Endodermal cell (in vitro differentiated cells): ENCODE data around the gene TUBA4A. TPM values are rescaled to one million over a fixed set of nuclear protein-coding genes. Genes with fewer than 3 reads are reported as not detected.

Experiments used
- DNase-seq: peaks from one replicate; pipeline ENCODE4 v3.0.0-alpha.2; 2017
- H3K27ac ChIP-seq: 2 replicates; pipeline ENCODE4 v1.5.1; 2013; ENCODE audit warnings: mild to moderate bottlenecking, low read depth, low read length, moderate library complexity
- H3K27me3 ChIP-seq: 2 replicates; pipeline ENCODE4 v1.6.1; 2013; ENCODE audit warnings: mild to moderate bottlenecking, low read length, moderate library complexity; ENCODE audit not compliant: insufficient read depth, control insufficient read depth, poor library complexity, severe bottlenecking
- H3K36me3 ChIP-seq: 2 replicates; pipeline ENCODE4 v1.7.0; 2013; ENCODE audit warnings: mild to moderate bottlenecking, low read length, moderate library complexity; ENCODE audit not compliant: control insufficient read depth, insufficient read depth
- H3K4me1 ChIP-seq: one replicate; pipeline ENCODE4 v1.7.0; 2013; ENCODE audit warnings: low read length; ENCODE audit not compliant: control insufficient read depth, insufficient read depth
- H3K4me3 ChIP-seq: 2 replicates; pipeline ENCODE4 v1.5.1; 2013; ENCODE audit warnings: mild to moderate bottlenecking, low read length, moderate library complexity
- H3K9ac ChIP-seq: 2 replicates; pipeline ENCODE4 v1.6.1; 2013; ENCODE audit warnings: mild to moderate bottlenecking, low read length, moderate library complexity; ENCODE audit not compliant: poor library complexity, severe bottlenecking; ENCODE audit errors: extremely low read depth
- H3K9me3 ChIP-seq: 2 replicates; pipeline ENCODE4 v1.6.1; 2013; ENCODE audit warnings: mild to moderate bottlenecking, low read length, moderate library complexity; ENCODE audit not compliant: control insufficient read depth
- H3K27ac Mint-ChIP-seq: 2 replicates; pipeline ENCODE4 v1.8.0; 2020; ENCODE audit warnings: mixed read lengths
- H3K27me3 Mint-ChIP-seq: 2 replicates; pipeline ENCODE4 v1.8.0; 2021; ENCODE audit warnings: mild to moderate bottlenecking, mixed read lengths; ENCODE audit not compliant: insufficient read depth
- H3K36me3 Mint-ChIP-seq: 2 replicates; pipeline ENCODE4 v1.8.0; 2020; ENCODE audit warnings: low read depth, mixed read lengths
- H3K4me1 Mint-ChIP-seq: 2 replicates; pipeline ENCODE4 v1.8.0; 2020; ENCODE audit warnings: mixed read lengths
- H3K4me3 Mint-ChIP-seq: 2 replicates; pipeline ENCODE4 v1.8.0; 2020; ENCODE audit warnings: mild to moderate bottlenecking, moderate library complexity, mixed read lengths
- H3K9me3 Mint-ChIP-seq: 2 replicates; pipeline ENCODE4 v1.8.0; 2020; ENCODE audit warnings: mild to moderate bottlenecking, mixed read lengths
- WGBS, 2 experiments: methylation state at CpG; one replicate each; pipeline versions ENCODE4 v1.1.5 to v1.1.7; 2013; ENCODE audit warnings: missing lambda C conversion rate in 2 of 2, mixed read lengths in 1 of 2; ENCODE audit not compliant: insufficient coverage in 1 of 2, insufficient read length in 1 of 2; 5-methylcytosine and 5-hydroxymethylcytosine counted together
- long read RNA-seq, 4 experiments: library from polyadenylated mRNA in 2 of 4; library from RNA in 1 of 4; library from capped mRNA in 1 of 4; stranded (forward) in 3 of 4; unstranded in 1 of 4; transcript quantifications; one replicate each; pipeline ENCODE4 v2.0.0, GENCODE V29; 2020 to 2021; ENCODE audit warnings: inconsistent platforms in 1 of 4
- polyA plus RNA-seq, 2 experiments: library from polyadenylated mRNA; stranded (reverse); fragments of 50-300 nt; gene quantifications; one replicate each; pipeline ENCODE4 v1.2.3, GENCODE V29; 2013
- total RNA-seq, 2 donors: library from RNA; stranded (reverse); fragmentation: NEBNext Ultra II Directional in 1 of 2; extraction: Animal tissue kit (Norgen Biotek cat#: 25700) in 1 of 2; gene quantifications; 2 replicates in 1 of 2; 3 replicates in 1 of 2; pipeline ENCODE4 v1.2.1, GENCODE V29; 2021
- TF ChIP-seq, protein P1 (sequence below): fragments of 200-600 bp; sonication (generic); conservative IDR thresholded peaks from 2 replicates; pipeline ENCODE4 v1.5.0; 2021; ENCODE audit warnings: antibody characterized with exemption, mild to moderate bottlenecking

The TUBA4A gene
- total RNA-seq: 1 to 10 TPM; 4.0 to 9.5 TPM
- polyA plus RNA-seq (2013, experiment 1 of 2): 3.3 TPM
- polyA plus RNA-seq (2013, experiment 2 of 2): 2.3 TPM
- long read RNA-seq, experiment 1, partial matches to known transcripts: 2 of 5 reads
- long read RNA-seq, experiment 1, other reads (novel, unspliced or antisense): 1 of 5 reads
- long read RNA-seq, experiment 2, transcript TUBA4A-201 (4 exons, 2,162 nt): major isoform, 6 of 8 reads
- long read RNA-seq, experiment 2, partial matches to known transcripts: 0 of 8 reads
- long read RNA-seq, experiment 2, other reads (novel, unspliced or antisense): 1 of 8 reads
- long read RNA-seq, experiment 3, transcript TUBA4A-201 (4 exons, 2,162 nt): major isoform, 49 of 64 reads
- long read RNA-seq, experiment 3, transcript TUBA4A-207 (4 exons, 673 nt): minor isoform, 5 of 64 reads
- long read RNA-seq, experiment 3, partial matches to known transcripts: 2 of 64 reads
- long read RNA-seq, experiment 3, other reads (novel, unspliced or antisense): 4 of 64 reads
- long read RNA-seq, experiment 4, transcript TUBA4A-201 (4 exons, 2,162 nt): major isoform, 12 of 13 reads
- long read RNA-seq, experiment 4, partial matches to known transcripts: 0 of 13 reads
- long read RNA-seq, experiment 4, other reads (novel, unspliced or antisense): 0 of 13 reads

DNA sequence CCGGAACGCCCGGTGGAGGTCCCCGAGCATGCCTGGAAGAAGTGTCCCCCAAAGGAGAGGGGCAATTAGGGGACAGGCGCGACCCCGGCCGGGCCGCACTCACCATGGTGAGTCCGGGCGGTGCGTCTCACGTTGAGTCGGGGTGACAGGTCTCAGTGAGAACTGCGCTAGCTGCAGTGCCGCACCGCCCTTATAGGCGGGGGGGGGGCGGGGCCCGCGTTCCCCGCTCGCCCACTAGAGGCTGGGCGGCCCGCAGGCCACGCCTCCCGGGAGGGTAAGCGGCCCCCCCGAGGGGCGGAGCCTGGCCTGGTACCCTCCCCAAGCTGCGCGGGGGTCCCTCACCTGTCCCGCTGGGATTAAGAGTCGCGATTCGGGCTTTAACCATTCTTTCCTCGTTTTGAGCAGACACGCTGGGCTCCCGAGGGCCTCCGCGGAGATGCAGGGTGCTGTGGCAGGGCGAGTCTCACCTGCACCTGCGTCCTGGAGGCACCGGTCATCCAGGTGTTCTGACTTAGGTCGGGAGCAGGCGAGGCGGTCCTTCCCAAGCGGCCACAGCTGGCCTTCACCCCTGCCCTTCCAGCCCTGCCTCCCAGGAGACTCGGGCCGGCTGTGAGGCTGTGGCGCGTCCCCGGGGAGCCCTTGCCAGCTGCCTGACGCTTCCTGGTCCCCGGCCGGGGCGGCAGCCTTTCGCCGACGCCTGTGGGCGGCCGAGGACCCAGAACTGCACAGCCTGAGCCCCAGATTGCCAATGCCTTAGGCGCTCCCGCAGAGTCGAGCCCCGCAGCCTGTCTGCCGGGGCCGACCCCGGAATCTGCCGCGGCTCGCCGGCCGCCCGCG is at the start of gene TUBA4A:
TUBA4A (minus strand) TSS at position 166 of the 837 bp plus-strand sequence; CDS start at position 106, 60 bp downstream.
- no peak within 1 kb of the TSS for H3K27ac Mint-ChIP-seq

DNA sequence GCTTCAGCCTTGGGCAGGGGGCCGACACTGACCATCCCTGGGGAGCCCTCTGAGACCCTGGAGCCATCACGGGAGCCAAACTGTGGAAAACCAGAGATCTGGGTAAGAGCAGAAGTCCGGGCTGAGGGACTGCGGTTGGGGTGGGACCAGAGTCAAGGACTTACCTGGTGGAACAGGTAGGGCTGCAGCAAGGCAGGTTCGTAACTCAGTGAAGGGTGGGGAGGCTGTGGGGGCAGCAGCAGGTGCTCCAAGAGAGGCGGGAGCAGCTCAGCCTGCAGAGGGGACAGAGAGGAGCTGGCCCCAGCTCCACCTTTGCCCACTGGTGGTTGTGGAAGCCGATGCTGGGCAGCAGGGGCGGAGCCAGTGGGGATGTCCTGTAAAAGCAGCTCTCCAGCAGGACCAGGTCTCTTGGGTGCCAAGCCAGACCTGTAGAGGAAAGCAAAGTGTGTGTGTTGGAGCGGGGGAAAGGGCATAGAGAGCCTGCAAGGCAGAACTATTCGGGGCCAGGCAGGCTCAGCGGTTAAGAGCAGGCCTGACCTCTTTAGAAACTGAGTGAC is 48.8 kb upstream of the TUBA4A start:
- peaks cover 89% of the 10 kb centered on the region for H3K27me3 Mint-ChIP-seq
- TF ChIP-seq, protein P1, sequence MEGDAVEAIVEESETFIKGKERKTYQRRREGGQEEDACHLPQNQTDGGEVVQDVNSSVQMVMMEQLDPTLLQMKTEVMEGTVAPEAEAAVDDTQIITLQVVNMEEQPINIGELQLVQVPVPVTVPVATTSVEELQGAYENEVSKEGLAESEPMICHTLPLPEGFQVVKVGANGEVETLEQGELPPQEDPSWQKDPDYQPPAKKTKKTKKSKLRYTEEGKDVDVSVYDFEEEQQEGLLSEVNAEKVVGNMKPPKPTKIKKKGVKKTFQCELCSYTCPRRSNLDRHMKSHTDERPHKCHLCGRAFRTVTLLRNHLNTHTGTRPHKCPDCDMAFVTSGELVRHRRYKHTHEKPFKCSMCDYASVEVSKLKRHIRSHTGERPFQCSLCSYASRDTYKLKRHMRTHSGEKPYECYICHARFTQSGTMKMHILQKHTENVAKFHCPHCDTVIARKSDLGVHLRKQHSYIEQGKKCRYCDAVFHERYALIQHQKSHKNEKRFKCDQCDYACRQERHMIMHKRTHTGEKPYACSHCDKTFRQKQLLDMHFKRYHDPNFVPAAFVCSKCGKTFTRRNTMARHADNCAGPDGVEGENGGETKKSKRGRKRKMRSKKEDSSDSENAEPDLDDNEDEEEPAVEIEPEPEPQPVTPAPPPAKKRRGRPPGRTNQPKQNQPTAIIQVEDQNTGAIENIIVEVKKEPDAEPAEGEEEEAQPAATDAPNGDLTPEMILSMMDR: no peak
- H3K27ac Mint-ChIP-seq: no peak overlapping the region
- no peaks in the 10 kb centered on the region for H3K36me3 Mint-ChIP-seq
- Histone ChIP-seq H3K27ac (no peak overlapping the region), H3K4me1 (no peaks in the 10 kb centered on the region), H3K9ac (no peak overlapping the region), H3K27me3 (peaks cover 82% of the 10 kb centered on the region), H3K4me3 (no peak overlapping the region), H3K9me3 (no peaks in the 10 kb centered on the region), H3K36me3 (no peaks in the 10 kb centered on the region)
- no peaks in the 10 kb centered on the region for H3K9me3 Mint-ChIP-seq
- no peak for DNase-seq
- no peak overlapping the region for H3K4me3 Mint-ChIP-seq
- WGBS, 2 experiments: 89% methylated on average over 4 to 11 of the region's 11 CpGs
- H3K4me1 Mint-ChIP-seq: peaks cover 3% of the 10 kb centered on the region

More for the DNA sequence above, at the start of gene TUBA4A:
- WGBS, 2 experiments: 0 to 1% methylated on average over 31 to 76 of the region's 76 CpGs
- peak within 1 kb of the TSS; percentile 73 for H3K4me3 ChIP-seq
- DNase-seq: peak; percentile 93
- H3K36me3 Mint-ChIP-seq: no peaks in the 10 kb centered on the region
- H3K4me3 Mint-ChIP-seq: peak within 1 kb of the TSS; percentile 51
- H3K9me3 Mint-ChIP-seq: no peaks in the 10 kb centered on the region
- peaks cover 57% of the 10 kb centered on the region for H3K27me3 ChIP-seq
- no peaks in the 10 kb centered on the region for H3K36me3 ChIP-seq
- H3K27ac ChIP-seq: no peak within 1 kb of the TSS
- H3K9me3 ChIP-seq: no peaks in the 10 kb centered on the region
- peaks cover 17% of the 10 kb centered on the region for H3K4me1 Mint-ChIP-seq
- TF ChIP-seq, protein P1: no peak
- H3K4me1 ChIP-seq: peaks cover 14% of the 10 kb centered on the region
- no peak within 1 kb of the TSS for H3K9ac ChIP-seq
- H3K27me3 Mint-ChIP-seq: peaks cover 72% of the 10 kb centered on the region

DNA sequence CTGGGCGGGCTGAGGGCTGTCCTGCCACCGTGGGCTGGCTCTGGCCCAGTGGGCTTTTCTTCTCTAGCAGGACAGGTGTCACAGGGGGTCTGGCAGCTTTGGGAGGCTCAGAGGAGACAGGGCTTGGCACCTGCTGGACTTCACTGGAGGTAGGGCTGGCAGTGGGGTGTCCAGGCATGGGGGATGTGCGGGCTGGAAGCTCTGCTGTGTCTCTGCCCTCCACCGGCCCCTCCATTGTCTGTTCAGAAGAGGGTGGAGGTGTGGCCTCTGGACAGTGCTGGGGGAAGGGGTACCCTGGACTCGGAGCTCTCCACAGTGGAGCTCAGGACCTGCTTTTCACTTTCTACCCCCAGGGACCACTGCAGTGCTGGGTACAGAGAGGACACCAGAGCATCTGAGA is 46.3 kb upstream of the TUBA4A start:
- H3K27me3 Mint-ChIP-seq: peaks cover 79% of the 10 kb centered on the region
- Histone ChIP-seq H3K9me3 (no peaks in the 10 kb centered on the region), H3K27ac (no peak overlapping the region), H3K36me3 (no peaks in the 10 kb centered on the region), H3K4me3 (no peak overlapping the region), H3K27me3 (peaks cover 66% of the 10 kb centered on the region), H3K9ac (no peak overlapping the region), H3K4me1 (no peaks in the 10 kb centered on the region)
- TF ChIP-seq, protein P1: no peak
- H3K27ac Mint-ChIP-seq: no peak overlapping the region
- H3K36me3 Mint-ChIP-seq: no peaks in the 10 kb centered on the region
- H3K4me1 Mint-ChIP-seq: peaks cover 3% of the 10 kb centered on the region
- DNase-seq: no peak
- 79 to 82% methylated on average over 2 to 5 of the region's 5 CpGs for WGBS, 2 experiments
- no peak overlapping the region for H3K4me3 Mint-ChIP-seq
- H3K9me3 Mint-ChIP-seq: no peaks in the 10 kb centered on the region
